ENCODE data around the gene TMEM30A. TPM values are rescaled to one million over a fixed set of nuclear protein-coding genes. Genes with fewer than 3 reads are reported as not detected.

TMEM30A gene
- total RNA-seq, 1 experiment from 2014 or later: 36.8 TPM

- Histone ChIP-seq H3K27ac (ENCODE audit: low read length) (no peak overlapping the region), H4K20me1 (ENCODE audit: low read length) (no peaks in the 10 kb centered on the region), H3K9me2 (replicated peaks; ENCODE audit: low read length) (no peaks in the 10 kb centered on the region), H2AFZ (ENCODE audit: low read length) (no peak overlapping the region), H3F3A (ENCODE audit: low read length, unreplicated experiment) (no peaks in the 10 kb centered on the region), H3K79me2 (ENCODE audit: low read length) (no peaks in the 10 kb centered on the region), H3K27me3 (ENCODE audit: low read length) (no peaks in the 10 kb centered on the region), H3K4me2 (ENCODE audit: low read length) (no peak overlapping the region), H3K9me3 (ENCODE audit: low read length) (no peaks in the 10 kb centered on the region), H3K36me3 (ENCODE audit: low read depth, low read length) (no peaks in the 10 kb centered on the region), H3K4me3 (ENCODE audit: low read length) (no peak overlapping the region), H3K4me1 (ENCODE audit: insufficient read depth, low read length) (no peaks in the 10 kb centered on the region), H3K9ac (ENCODE audit: low read length) (no peak overlapping the region)
- DNase-seq (no peak), ATAC-seq (no peak)
- TF ChIP-seq CTCF (conservative IDR thresholded peaks at IDR 0.05; ENCODE audit: low read depth, low read length) (no peak), EZH2phosphoT487 (IDR thresholded peaks at IDR 0.05; ENCODE audit: borderline replicate concordance, low read length) (no peak), EZH2 (IDR thresholded peaks at IDR 0.05; ENCODE audit: low read length, unreplicated experiment) (no peak)
- BruUV-seq (replicated peaks): no TSS peak
- CTCF ChIA-PET: no interaction called here
- intact Hi-C loops (cut with micrococcal nuclease): no loop called here
- POLR2A ChIA-PET (ENCODE audit: unreplicated experiment): no interaction called here
Measured at GRCh38 chr6:75305573-75305972, 21.0 kb upstream of the TMEM30A start.

DNA sequence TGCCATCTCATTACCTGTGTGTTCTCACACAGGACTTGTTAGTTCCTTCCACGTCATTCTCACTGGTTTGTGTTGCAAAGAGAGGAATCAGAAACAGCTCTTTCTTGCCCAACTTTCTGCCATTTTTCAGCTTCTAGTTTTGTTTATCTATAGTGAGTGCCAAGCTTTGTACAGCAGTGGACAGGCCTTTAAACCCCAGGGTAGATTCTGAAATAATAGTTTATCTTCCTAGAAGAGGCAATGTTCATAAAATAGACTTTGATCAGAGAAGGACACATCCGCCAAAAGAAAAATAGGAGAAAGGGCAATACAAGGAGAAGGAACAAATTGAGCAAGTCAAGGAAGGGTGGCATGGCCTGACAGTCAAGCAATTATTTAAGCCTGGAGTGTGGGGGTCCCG, 17.7 kb upstream of the TMEM30A start:
- intact Hi-C loops (cut with micrococcal nuclease): no loop called here
- H3K79me2 ChIP-seq (ENCODE audit: low read length): no peaks in the 10 kb centered on the region
- H3K27ac ChIP-seq (ENCODE audit: low read length): no peak overlapping the region
- BruUV-seq (replicated peaks): no TSS peak
- ChIA-PET POLR2A (ENCODE audit: unreplicated experiment) (no interaction called here), CTCF (no interaction called here)
- no peaks in the 10 kb centered on the region for H3K4me1 ChIP-seq (ENCODE audit: insufficient read depth, low read length)
- H3K9me2 ChIP-seq (replicated peaks; ENCODE audit: low read length): no peaks in the 10 kb centered on the region
- H3K27me3 ChIP-seq (ENCODE audit: low read length): no peaks in the 10 kb centered on the region
- H3F3A ChIP-seq (ENCODE audit: low read length, unreplicated experiment): no peaks in the 10 kb centered on the region
- H3K4me3 ChIP-seq (ENCODE audit: low read length): no peak overlapping the region
- no peak overlapping the region for H2AFZ ChIP-seq (ENCODE audit: low read length)
- H3K36me3 ChIP-seq (ENCODE audit: low read depth, low read length): no peaks in the 10 kb centered on the region
- no peaks in the 10 kb centered on the region for H3K9me3 ChIP-seq (ENCODE audit: low read length)
- TF ChIP-seq EZH2phosphoT487 (IDR thresholded peaks at IDR 0.05; ENCODE audit: borderline replicate concordance, low read length): no peak
- no peak for TF ChIP-seq EZH2 (IDR thresholded peaks at IDR 0.05; ENCODE audit: low read length, unreplicated experiment)
- no peak for TF ChIP-seq CTCF (conservative IDR thresholded peaks at IDR 0.05; ENCODE audit: low read depth, low read length)
- H3K4me2 ChIP-seq (ENCODE audit: low read length): no peak overlapping the region
- DNase-seq (no peak), ATAC-seq (no peak)
- no peak overlapping the region for H3K9ac ChIP-seq (ENCODE audit: low read length)
- no peaks in the 10 kb centered on the region for H4K20me1 ChIP-seq (ENCODE audit: low read length)

GRCh38 chr6:75301537-75301936, 16.9 kb upstream of the TMEM30A start:
- Histone ChIP-seq H4K20me1 (ENCODE audit: low read length) (no peaks in the 10 kb centered on the region), H3K36me3 (ENCODE audit: low read depth, low read length) (no peaks in the 10 kb centered on the region), H3K9ac (ENCODE audit: low read length) (no peak overlapping the region), H3F3A (ENCODE audit: low read length, unreplicated experiment) (no peaks in the 10 kb centered on the region), H3K27ac (ENCODE audit: low read length) (no peak overlapping the region), H3K4me2 (ENCODE audit: low read length) (no peak overlapping the region), H3K9me3 (ENCODE audit: low read length) (no peaks in the 10 kb centered on the region), H3K4me3 (ENCODE audit: low read length) (no peak overlapping the region), H3K27me3 (ENCODE audit: low read length) (no peaks in the 10 kb centered on the region), H3K9me2 (replicated peaks; ENCODE audit: low read length) (no peaks in the 10 kb centered on the region), H2AFZ (ENCODE audit: low read length) (no peak overlapping the region), H3K79me2 (ENCODE audit: low read length) (no peaks in the 10 kb centered on the region), H3K4me1 (ENCODE audit: insufficient read depth, low read length) (no peaks in the 10 kb centered on the region)
- DNase-seq (no peak), ATAC-seq (no peak)
- no TSS peak for BruUV-seq (replicated peaks)
- TF ChIP-seq CTCF (conservative IDR thresholded peaks at IDR 0.05; ENCODE audit: low read depth, low read length) (no peak), EZH2 (IDR thresholded peaks at IDR 0.05; ENCODE audit: low read length, unreplicated experiment) (no peak), EZH2phosphoT487 (IDR thresholded peaks at IDR 0.05; ENCODE audit: borderline replicate concordance, low read length) (no peak)
- ChIA-PET POLR2A (ENCODE audit: unreplicated experiment) (no interaction called here), CTCF (no interaction called here)
- intact Hi-C loops (cut with micrococcal nuclease): no loop called here

Data from PC-3 (cell line).